ENCODE measurements around the gene UGT1A8.
"Not testable (repeated sequence)": the region's sequence is repeated elsewhere in the genome, so short reads cannot be mapped to it uniquely, and the experiment has no call there.

The UGT1A8 gene

DNA sequence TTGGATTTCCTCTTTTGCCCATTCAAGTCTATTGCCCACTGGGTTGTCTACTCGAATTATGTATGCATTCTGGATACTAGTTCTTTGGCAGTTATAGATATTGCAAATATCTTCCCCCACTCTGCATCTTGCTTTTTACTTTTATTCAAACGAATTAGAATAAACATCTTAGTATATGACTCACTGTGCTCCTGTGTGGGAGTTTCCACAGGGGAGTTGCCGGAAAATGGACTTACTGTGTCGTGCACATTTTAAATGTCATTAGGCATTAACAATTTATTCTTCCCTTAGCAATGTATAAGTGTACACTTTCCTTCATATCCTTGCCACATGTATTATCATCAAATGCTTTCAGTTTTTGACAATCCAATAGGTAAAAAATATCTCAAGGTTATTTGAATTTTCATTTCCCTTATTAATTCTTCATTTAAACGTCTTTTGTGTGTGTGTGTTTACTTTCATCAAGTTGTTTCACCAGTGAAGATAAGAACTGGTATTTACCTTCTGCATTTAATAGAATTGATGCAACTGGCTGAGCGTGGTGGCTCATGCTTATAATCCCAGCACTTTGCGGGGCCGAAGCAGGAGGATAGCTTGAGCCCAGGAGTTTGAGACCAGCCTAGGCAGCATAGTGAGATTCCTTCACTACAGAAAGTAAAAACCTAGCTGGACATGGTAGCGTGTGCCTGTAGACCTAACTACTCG, 90.7 kb downstream of the UGT1A8 start:
- no peak for DNase-seq

DNA sequence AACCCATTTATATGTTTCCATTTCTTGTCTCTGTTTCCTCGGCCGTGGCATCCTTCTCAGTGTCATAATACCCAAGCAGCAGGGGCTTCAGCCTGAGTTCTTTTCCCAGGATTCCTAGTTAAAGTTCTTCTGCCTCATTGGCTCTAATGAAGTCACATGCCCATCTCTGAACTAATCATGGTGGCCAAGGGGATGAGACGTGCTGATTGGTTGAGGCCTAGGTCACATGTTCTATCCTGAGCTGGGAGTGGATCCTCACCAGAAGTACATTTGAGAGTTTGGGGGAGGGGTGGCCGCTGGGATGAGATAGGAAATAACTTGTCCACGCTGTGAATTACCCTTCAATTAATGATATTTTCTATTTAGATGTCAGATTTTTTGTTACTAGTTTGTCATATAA, 91.5 kb downstream of the UGT1A8 start:
- no peak for DNase-seq

More for the DNA sequence above, 90.7 kb downstream of the UGT1A8 start:
- TF ChIP-seq GATA1 (IDR thresholded peaks at IDR 0.05; ENCODE audit: low read depth, low read length) (no peak), POLR2A (IDR thresholded peaks at IDR 0.05; ENCODE audit: low read length) (no peak)

DNA sequence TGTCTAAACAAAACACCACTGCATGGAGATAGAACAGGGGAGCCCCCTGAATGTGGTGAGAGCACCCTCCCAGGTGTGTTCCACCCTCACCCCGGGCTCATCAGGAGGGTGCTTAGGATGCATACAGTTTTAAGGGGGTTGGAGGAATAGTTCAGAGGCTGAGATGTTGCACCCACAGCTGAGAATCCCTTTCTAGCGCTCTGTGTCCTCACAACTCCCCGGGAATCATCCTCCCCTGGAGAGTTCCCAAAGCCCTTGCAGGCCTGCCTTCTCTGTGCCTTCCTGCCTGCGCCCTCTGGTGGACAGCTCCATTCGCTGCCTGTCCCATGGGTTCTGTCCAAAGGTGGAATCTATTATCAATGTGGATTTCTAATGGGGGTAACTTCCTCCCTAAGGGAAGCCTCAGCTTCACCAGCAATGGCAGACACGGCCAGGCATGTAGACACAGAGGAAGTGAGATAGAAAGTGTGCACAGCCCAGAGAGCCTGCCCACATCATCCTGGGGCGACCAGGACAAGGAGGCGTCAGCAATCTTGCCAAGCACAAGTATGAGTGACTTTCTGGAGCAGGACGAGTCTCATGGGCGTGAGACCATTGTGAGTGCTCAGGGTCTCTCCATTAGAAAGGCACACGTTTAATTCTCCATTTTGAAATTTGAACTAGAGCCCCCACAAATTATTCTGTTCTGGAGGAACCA, 94.0 kb downstream of the UGT1A8 start:
- DNase-seq = peak; percentile 67 to 82
- TF ChIP-seq GATA1 (IDR thresholded peaks at IDR 0.05; ENCODE audit: low read depth, low read length) (no peak), POLR2A (IDR thresholded peaks at IDR 0.05; ENCODE audit: low read length) (no peak)

More for the DNA sequence above, 91.5 kb downstream of the UGT1A8 start:
- TF ChIP-seq POLR2A (IDR thresholded peaks at IDR 0.05; ENCODE audit: low read length) (no peak), GATA1 (IDR thresholded peaks at IDR 0.05; ENCODE audit: low read depth, low read length) (no peak)

DNA sequence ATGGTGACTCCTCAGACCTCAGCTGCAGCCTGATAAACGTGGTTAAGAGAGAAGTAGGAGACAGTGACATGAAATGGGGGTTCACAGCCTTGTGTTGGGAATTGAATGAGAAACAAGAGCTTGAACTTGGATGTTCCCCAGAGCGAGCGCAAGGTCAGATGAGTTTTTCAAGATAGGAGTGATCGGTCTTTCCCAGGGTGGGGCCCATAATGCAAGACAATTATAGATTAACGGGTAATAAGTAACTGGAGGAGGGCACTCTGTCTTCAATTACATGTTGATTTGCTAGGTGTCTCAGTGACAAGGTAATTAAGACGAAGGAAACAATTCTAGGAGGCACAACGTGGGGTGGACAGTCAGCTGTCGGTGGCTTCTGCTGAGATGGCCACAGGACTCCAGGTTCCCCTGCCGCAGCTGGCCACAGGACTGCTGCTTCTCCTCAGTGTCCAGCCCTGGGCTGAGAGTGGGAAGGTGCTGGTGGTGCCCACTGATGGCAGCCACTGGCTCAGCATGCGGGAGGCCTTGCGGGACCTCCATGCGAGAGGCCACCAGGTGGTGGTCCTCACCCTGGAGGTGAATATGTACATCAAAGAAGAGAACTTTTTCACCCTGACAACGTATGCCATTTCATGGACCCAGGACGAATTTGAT, 95.3 kb downstream of the UGT1A8 start, which contains the start of gene UGT1A5:
Gene UGT1A5 (plus strand): TSS at position 297 of the 651 bp plus-strand sequence. CDS start 85 bp downstream, at position 382.
- DNase-seq = no peak
- no peak for TF ChIP-seq GATA1 (IDR thresholded peaks at IDR 0.05; ENCODE audit: low read depth, low read length)
- no peak for TF ChIP-seq POLR2A (IDR thresholded peaks at IDR 0.05; ENCODE audit: low read length)

DNA sequence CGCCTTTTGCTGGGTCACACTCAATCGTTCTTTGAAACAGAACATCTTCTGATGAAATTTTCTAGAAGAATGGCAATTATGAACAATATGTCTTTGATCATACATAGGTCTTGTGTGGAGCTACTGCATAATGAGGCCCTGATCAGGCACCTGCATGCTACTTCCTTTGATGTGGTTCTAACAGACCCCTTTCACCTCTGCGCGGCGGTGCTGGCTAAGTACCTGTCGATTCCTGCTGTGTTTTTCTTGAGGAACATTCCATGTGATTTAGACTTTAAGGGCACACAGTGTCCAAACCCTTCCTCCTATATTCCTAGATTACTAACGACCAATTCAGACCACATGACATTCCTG, 95.8 kb downstream of the UGT1A8 start:
- TF ChIP-seq GATA1 (IDR thresholded peaks at IDR 0.05; ENCODE audit: low read depth, low read length) = no peak
- no peak for TF ChIP-seq POLR2A (IDR thresholded peaks at IDR 0.05; ENCODE audit: low read length)
- no peak for DNase-seq

DNA sequence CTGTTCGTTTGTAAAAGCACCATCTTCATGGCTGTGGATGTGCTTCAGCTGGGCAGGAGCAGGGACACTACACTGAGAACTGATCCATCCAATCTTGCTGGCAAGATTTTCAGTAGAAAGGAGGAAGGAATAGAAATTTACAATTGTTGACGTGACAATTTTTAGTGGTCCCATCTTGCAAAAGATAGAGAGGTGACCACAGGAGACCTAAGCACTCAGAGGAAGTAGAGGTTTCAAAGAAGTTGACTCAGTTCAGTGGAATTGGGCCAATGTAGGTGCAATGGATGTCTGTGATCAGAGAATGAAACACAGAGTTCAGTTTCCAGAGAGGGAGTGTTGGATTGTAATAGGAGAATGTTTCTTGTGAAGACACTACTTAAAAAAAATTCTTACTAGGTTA, 96.7 kb downstream of the UGT1A8 start:
- no peak for DNase-seq
- TF ChIP-seq GATA1 (IDR thresholded peaks at IDR 0.05; ENCODE audit: low read depth, low read length) (no peak), POLR2A (IDR thresholded peaks at IDR 0.05; ENCODE audit: low read length) (no peak)

DNA sequence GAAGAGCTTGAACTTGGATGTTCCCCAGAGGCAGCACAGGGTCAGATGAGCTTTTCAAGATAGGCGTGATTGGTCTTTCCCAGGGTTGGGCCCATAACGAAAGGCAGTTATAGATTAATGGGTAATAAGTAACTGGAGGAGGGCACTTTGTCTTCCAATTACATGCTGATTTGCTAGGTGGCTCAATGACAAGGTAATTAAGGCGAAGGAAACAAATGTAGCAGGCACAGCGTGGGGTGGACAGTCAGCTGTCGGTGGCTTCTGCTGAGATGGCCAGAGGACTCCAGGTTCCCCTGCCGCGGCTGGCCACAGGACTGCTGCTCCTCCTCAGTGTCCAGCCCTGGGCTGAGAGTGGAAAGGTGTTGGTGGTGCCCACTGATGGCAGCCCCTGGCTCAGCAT, 101.1 kb downstream of the UGT1A8 start, which contains the start of gene UGT1A4:
Gene UGT1A4 (plus strand): TSS at position 185 of the 400 bp plus-strand sequence. CDS start 85 bp downstream, at position 270.
- TF ChIP-seq GATA1 (IDR thresholded peaks at IDR 0.05; ENCODE audit: low read depth, low read length) (no peak), POLR2A (IDR thresholded peaks at IDR 0.05; ENCODE audit: low read length) (no peak)
- no peak for DNase-seq

DNA sequence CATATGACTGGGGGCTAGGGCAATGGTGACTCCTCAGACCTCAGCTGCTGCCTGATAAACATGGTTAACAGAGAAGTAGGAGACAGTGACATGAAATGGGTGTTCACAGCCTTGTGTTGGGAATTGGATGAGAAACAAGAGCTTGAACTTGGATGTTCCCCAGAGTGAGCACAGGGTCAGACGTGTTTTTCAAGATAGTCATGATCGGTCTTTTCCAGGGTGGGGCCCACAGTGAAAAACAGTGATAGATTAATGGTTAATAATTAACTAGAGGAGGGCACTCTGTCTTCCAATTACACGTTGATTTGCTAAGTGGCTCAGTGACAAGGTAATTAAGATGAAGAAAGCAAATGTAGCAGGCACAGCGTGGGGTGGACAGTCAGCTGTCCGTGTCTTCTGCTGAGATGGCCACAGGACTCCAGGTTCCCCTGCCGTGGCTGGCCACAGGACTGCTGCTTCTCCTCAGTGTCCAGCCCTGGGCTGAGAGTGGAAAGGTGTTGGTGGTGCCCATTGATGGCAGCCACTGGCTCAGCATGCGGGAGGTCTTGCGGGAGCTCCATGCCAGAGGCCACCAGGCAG, 111.4 kb downstream of the UGT1A8 start, which contains the start of gene UGT1A3:
Gene UGT1A3 (plus strand): TSS at position 320 of the 579 bp plus-strand sequence. CDS start 85 bp downstream, at position 405.
- no peak for TF ChIP-seq POLR2A (IDR thresholded peaks at IDR 0.05; ENCODE audit: low read length)
- TF ChIP-seq GATA1 (IDR thresholded peaks at IDR 0.05; ENCODE audit: low read depth, low read length) = no peak

DNA sequence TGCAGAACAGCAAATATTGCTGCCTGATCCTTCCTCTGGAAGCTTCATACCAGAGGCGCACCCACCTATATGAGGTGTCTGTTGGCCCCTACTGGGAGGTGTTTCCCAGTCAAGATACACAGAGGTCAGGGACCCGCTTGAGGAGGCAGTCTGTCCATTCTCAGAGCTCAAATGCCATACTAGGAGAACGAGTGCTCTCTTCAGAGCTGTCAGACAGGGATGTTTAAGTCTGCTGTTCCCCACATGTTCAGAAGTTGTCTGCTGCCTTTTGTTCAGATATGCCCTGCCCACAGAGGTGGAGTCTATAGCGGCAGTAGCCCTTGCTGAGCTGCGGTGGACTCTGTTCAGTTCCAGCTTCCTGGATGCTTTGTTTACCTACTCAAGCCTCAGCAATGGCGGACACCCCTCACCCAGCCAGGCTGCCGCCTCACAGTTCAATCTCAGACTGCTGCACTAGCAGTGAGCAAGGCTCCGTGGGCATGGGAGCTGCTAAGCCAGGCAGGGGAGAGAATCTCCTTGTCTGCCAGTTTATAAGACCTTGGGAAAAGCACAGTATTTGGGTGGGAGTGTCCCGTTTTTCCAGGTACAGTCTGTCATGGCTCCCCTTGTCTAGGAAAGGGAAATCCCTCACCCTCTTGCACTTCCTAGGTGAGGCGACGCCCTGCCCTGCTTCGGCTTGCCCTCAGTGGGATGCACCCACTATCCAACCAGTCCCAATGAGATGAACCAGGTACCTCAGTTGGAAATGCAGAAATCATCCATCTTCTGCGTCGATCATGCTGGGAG, 119.6 kb downstream of the UGT1A8 start:
- DNase-seq = not testable (repeated sequence)

More for the DNA sequence above, 111.4 kb downstream of the UGT1A8 start, which contains the start of gene UGT1A3:
- no peak for DNase-seq

DNA sequence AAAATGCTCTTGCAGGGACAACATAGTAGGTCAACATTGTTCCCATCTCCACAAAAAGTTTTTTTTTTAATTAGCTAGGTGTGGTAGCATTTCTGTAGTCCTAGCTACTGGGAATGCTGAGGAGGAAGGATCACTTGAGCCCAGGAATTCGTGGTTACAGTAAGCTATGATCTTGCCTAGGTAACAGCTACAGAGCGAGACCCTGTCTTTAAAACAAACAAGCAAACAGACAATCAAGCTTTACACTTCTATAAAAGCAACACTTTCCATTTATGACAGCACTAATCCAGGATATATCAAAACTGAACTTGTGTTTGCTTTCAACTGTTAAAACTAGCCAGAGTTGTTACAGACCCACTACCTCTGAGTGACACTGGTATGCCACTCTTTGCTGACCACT, 123.4 kb downstream of the UGT1A8 start:
- TF ChIP-seq GATA1 (IDR thresholded peaks at IDR 0.05; ENCODE audit: low read depth, low read length) (no peak), POLR2A (IDR thresholded peaks at IDR 0.05; ENCODE audit: low read length) (no peak)
- DNase-seq = no peak

DNA sequence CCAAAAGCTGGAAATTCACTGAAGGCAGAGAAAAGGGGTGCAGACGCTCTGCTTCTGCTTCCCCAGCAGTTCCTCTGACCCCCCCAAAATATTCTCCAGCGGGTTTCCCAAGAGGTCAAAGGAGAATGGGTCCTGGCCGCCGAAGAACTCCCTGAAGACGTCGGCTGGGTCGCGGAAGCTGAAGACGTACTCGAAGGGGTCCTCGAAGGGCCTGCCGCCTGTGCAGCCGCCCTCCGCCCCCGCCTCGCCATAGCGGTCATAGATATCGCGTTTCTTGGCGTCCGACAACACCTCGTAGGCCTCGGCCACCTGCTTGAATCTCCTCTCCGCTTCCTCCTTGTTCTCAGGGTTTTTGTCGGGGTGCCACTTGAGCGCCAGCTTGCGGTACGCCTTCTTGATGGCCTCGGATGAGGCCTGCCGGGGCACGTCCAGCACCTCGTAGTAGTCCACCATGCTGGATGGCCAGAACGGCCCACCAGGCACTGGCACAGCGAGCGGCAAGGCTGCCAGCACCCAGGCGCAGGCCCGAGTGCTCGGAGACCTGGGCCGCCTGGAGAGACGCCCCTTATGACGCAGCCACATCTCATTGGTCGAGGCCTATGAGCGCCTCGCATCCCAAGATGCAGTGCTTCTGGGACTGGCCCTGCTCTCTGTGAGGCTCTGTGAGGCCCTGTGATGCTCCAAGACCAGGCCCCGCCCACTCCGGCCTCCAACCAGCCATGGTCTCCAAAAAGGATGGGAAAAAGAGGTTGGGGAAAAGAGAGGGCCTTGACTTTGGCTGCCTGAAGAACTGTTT, 126.2 kb downstream of the UGT1A8 start:
- no peak for DNase-seq
- TF ChIP-seq POLR2A (IDR thresholded peaks at IDR 0.05; ENCODE audit: low read length) (no peak), GATA1 (IDR thresholded peaks at IDR 0.05; ENCODE audit: low read depth, low read length) (no peak)

DNA sequence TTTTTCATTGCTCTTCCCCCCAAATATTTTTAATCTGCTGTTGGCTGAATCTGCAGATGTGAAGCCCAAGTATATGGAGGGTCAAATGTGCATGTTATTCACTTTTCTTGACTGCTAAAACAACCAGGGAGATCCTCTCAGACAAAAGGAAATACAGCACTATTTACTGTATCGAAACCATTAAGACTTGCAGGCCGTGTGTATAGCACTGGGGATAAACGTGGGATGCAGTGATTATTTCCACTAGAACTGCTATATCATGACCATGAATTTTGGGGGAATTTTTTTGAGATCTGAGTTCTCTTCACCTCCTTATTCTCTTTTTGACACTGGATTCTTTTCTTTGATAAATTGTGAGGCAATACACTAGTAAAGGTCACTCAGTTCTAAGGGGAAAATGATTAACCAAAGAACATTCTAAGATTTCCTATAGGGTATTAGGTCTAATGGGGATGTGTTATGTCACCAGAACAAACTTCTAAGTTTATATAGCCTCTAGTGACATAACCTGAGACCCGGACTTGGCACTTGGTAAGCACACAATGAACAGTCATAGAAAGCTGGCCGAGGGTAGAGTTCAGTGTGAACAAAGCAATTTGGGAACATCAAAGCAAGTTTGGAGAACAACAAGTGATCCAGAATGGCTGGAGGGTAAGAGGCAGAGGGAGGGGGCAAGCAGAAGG, 127.8 kb downstream of the UGT1A8 start:
- no peak for DNase-seq
- no peak for TF ChIP-seq GATA1 (IDR thresholded peaks at IDR 0.05; ENCODE audit: low read depth, low read length)
- no peak for TF ChIP-seq POLR2A (IDR thresholded peaks at IDR 0.05; ENCODE audit: low read length)

DNA sequence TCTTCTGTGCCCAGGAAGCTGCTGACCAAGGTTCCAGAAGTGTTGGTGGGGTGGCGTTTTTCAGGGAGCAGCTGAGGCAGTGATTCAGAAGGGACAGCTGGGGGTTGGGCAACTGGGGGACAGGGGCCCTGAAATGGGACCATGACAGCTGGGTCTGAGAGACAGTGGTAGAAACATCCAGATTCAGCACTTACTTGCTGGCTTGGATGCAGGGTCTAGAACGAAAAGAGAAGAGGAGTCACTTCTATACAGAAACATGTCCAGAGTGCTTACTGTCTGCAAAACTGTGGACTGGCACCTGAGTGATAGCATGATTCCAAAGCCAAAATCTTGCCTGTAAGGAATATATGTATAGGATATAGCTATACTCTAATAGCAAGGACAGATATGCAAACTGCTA, 128.4 kb downstream of the UGT1A8 start:
- not testable (repeated sequence) for DNase-seq

Data from erythroblast (primary cell).